ENCODE measurements around the gene DGUOK.
"Not testable (repeated sequence)": the region's sequence is repeated elsewhere in the genome, so short reads cannot be mapped to it uniquely, and the experiment has no call there.

Gene DGUOK

DNA sequence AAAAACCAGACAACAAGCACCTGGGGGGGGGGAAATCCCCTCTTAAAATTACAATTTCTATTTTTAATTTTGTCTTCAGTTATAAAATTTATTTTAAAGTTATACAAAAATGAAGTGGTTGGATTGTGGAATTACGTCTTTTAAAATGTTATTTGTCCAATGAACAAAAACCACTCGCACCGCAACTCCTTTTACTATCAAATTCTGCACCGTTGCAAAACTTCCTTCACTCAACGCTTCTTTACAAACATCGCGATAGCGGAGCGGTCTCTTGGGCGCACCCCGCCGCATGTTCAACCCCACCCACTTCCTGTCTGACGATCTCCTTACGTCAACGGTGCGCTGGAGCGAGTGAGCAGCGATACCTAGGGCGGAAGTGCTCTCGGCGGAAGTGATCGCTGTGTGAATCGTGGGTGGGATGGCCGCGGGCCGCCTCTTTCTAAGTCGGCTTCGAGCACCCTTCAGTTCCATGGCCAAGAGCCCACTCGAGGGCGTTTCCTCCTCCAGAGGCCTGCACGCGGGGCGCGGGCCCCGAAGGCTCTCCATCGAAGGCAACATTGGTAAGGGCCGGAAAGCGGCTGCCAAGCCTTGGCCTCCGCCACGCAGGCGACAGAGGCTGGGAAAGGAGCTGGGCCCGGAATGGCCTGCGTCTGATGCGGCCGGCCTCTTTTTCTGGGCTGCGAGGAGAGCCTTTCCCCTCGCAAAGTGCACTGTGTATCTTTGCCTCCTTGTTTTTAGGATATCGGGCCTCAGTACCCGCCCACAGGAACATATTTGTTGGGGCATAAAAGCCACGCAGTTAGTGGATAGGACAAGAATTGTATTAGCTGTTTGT lies at the start of gene DGUOK:
TSS of gene DGUOK (plus strand) at position 388 of the 835 bp plus-strand sequence. CDS start at position 419, 31 bp downstream.
- DNase-seq = peak; percentile 96

DNA sequence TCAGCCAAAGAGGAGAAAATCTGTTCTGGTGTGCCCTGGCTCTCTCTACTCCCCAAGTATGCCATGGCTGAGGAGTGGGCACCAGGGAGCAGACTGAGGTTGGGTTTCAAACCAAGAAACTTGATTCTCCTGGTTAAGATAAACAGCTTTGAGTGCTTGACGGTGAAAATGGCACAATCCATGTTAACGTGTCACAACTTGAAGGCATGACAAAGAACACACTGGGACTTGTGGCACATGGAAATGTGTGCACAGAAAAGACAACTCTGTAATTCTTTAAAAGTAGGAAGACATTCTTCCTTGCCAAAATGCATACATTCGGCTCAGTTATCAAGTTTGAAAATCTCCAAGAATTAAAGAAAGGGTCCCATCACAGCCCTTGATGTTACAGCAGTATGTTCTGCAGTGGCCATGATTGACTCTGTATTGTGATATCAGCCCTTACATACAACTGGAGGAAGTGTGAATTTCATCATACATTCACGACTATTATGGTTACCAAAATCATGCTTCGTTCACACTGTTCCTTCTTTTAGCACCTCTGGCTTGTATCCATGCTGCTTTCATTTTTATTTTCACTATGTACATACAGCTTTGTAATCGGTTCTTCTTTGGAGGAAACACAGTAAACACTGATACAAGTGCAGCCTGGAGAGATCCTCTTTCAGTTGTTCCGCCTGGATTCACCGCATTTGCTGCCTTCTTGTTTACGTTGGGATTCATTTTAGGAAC lies 49.4 kb upstream of the DGUOK start:
- DNase-seq = no peak

DNA sequence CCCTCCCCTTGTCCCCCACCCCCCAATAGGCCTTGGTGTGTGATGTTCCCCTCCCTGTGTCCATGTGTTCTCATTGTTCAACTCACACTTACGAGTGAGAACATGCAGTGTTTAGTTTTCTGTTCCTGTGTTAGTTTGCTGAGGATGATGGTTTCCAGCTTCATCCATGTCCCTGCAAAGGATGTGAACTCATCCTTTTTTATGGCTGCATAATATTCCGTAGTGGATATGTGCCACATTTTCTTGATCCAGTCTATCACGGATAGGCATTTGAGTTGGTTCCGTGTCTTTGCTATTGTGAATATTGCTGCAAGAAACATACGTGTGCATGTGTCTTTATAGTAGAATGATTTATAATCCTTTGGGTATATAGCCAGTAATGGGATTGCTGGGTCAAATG lies 48.7 kb upstream of the DGUOK start:
- DNase-seq = not testable (repeated sequence)

DNA sequence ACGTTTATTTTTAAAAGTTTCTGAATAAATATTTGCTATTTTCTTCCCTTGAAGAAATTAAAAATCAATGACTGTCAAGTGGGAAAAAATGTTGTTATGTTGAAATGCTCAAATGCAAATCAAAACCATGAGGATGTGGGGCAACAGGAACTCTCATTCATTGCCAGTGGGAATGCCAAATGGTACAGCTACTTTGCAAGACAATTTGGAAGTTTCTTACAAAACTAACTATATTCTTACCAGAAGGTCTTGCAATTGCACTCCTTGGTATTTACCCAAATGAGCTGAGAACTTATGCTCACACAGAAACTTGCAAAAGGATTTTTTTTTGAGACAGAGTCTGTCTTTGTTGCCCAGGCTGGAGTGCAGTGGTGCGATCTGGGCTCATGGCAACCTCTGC lies 41.3 kb upstream of the DGUOK start:
- DNase-seq = no peak

DNA sequence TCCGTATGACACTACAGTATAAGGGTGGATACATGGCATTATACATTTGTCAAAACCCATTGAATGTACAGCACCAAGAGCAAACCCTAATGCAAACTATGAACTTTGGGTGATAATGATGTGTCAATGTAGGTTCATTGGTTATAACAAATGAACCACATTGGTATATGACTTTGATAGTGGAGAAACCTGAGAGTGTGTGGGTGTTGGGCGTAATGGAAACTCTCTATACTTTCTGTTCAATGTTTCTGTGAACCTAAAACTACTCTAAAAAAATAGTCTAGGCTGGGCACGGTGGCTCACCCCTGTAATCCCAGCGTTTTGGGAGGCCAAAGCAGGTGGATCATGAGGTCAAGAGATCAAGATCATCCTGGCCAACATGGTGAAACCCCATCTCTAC lies 40.3 kb upstream of the DGUOK start:
- DNase-seq = peak; percentile 17 to 23

DNA sequence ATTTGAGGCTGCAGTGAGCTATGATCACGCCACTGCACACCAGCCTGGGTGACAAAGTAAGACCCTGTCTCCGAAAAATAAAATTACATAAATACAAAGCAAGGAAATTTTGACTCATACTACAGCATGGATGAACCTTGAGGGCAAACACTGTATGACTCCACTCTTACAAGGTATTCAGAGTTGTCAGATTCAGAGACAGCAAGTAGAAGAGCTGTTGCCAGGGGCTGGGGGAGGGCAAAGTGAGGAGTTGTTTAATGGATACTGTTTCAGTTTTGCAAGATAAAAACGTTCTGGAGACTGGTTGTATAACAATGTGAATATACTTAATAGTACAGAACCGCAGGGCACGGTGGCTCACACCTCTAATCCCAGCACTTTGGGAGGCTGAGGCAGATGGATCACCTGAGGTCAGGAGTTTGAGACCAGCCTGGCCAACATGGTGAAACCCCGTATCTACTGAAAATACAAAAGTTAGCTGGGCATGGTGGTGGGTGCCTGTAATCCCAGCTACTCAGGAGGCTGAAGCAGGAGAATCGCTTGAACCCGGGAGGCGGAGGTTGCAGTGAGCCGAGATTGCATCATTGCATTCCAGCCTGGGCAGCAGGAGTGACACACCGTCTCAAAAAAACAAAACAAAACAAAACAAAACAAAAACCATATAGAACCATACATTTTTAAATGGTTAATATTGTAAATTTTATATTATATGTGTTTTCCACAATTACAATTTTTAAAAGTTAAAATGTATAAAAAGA lies 38.9 kb upstream of the DGUOK start:
- DNase-seq = not testable (repeated sequence)

DNA sequence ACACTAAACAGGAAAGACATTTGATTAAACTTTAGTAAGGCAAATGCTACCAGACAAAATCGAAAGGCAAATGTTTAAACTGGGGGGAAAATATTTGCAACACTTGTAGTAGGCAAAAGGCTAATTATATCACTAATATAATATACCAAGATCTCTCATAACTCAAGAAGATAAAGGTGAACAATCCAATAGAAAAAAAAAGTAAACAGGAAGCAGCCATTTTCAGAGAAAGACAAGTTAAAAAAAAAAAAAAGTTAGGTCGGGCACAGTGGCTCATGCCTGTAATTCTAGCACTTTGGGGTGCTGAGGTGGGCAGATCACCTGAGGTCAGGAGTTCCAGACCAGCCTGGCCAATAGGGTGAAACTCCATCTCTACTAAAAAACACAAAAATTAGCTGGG lies 38.3 kb upstream of the DGUOK start:
- DNase-seq = no peak

DNA sequence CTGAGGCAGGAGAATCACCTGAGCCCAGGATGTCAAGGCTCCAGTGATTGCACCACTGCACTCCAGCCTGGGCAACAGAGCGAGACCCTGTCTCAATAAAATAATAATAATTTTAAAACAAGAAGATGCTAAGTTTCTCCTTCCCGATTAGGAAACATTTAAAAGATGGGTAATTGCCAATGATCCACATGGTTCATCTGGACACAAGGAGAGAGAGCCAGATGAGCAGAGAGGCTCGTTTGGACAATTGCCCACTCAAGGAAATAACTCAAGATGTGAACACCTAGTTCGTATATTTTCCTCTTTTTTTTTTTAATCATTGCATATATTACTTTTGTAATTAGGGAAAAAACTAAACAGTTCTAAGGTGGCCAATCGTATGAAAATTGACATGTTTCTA lies 37.5 kb upstream of the DGUOK start:
- DNase-seq = no peak

DNA sequence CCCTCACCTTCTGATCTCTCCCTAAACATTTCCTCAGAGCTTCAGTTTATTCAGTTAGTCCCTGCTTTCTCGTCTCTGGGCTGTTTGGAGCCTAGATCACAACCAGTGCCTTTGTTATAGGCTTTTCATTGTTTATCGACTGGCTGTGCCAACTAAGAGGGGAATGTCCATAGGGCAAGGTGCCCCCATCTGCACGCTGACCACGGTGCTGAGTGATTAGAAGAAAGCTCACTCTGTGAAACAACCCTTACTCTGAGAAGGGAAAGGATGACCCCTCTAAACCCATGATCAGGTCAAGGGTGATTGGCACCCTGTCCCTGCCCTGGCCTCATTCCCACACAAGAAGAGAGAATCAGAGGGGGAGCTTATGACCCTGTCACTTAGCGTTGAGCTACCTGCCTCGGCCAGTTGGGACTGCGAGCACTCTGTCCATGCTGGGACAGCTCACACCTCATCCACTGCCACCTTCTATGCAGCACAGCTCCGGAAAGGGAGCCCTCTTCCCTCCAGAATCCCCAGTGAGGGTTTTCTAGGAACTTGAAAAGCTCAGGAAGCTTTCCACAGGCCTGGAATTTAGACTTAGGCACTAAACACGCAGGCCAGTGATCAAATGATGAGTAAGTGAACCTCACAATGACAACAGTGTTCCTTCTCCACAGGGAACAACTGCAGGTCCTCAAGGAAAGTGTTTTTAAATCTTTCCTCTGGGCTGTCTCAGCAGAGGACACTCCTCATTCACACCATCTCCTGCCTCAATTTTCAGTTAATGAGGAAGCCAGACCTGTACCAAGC lies 36.2 kb upstream of the DGUOK start:
- no peak for DNase-seq

DNA sequence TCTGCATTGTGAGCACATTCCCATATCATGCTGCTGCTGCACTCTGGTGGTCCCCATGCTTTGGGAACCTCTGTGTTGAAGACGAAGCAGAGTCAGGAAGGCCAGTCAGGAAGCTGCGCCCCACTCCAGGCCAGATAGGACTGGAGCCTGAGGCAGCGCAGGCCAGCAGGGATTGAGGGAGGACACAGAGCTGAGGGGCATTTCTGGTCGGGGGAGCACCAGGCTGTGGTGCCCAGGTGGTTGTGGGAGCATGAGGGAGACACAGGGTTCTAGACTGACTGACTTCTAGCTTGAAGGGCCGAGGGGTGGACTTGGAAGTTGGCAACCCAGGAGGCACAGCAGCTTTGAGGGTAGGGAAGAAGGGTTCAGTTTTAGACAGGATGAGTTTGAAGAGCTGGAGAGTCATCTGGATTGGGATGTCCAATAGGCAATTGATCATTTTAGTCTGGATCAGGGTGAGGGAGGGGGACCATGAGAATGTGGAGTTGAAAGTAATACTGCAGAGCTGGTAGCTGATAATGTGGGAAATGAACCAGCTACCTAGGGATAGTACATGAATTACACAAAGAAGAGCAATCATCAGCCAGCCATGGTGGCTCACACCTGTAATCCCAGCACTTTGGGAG lies 35.3 kb upstream of the DGUOK start:
- no peak for DNase-seq

DNA sequence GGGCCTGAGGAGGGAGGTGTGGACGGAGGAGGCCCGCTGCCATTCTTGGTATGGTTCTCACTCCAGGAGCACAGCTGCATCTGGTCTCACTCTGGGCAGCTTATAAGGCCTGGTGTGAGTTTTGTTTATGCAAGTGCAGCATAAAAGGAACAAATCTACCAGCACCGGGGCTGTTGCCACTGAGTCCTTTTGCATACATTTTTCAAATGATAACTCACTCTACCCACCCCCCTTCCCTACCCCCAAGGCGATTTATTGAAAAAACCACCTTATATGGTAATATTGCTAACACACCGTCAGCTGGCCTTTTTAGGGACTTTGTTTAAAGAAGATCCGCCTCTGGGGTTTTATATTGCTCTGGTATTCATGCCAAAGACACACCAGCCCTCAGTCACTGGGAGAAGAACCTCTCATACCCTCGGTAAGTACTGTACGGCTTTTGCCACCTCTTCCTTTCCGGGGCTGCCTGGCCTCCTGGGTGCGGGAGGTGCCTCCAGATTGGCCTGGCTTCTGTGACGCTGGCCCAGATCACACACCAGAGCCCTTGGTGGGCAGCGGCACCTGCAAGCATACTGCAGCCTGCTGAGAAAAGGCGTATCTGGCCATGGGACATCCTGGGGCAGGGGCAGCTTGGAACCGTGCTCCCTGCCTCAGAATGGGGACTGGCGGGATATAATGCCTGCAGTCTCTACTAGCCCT lies 33.9 kb upstream of the DGUOK start, which contains the start of gene ACTG2:
TSS of gene ACTG2 (plus strand) at position 378 of the 699 bp plus-strand sequence. CDS start 8,304 bp downstream, outside the sequence.
- DNase-seq = no peak

DNA sequence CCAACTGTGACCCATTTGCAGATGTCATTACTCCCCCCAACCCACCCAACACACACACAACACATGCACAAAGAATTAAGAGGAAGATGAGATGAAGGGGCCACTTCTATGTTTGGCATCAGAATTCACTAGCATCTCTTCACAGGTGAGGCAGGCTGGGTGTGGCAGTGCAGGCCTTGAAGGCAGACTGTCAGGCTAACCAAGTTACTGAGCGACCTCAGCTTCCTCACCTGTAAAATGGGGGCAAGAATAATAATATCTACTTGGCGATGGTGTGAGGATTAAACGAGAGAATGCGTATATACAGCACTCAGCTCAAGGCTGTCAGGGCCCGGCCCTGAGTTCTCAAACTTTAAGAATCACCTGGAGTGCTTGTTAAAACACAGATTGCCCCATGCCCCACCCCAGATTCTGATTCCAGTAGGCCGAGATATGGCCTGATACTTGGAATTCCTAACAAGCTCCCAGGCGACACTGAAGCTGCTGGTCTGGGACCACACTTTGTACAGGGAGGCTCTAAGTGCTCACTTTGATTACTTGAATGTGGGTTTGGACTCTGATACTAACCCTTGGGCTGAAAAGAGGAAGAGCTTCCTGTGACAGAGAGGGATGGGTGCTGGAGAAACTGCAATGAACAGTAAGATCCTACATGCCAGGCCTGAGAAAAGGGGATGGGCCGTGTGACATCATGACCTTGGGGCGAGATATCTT lies 32.8 kb upstream of the DGUOK start:
- DNase-seq = no peak

DNA sequence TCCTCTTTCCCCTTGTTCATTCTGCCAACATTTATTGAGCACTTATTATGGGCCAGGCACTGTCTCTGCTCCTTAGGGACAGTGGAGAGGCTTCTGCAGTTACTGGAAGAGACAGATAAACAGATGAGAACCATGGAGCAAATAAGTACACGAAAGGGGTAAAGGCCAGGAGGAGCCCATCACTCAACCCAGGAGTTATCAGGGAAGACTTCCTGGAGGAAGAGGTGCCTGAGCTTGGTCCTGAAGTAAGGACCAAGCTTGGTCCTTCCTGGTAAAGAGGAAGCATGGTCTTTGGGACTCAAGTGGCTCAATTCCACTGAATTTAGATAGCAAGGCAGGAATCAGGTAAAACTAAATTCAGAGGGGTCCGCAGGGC lies 32.2 kb upstream of the DGUOK start:
- DNase-seq = no peak

DNA sequence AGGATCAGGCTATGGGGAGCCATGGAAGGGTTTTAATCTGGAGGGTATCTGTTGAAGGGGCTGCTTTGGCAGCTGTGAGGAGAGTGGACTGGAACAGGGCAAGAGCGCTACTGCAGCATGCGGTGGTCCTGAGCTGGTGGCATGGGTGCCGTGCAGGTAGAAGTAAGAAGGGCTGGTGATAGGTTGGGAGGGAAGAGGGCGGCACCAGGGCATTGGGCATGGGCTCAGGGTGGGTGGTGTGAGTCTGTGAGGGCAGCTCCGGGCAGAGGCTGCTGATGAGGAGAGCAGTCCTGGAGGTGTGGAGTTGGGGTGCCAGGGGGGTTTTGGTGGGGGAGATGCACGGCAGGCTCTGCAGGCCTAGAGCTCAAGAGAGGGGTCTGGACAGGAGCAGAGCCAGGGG lies 31.8 kb upstream of the DGUOK start:
- DNase-seq = no peak

DNA sequence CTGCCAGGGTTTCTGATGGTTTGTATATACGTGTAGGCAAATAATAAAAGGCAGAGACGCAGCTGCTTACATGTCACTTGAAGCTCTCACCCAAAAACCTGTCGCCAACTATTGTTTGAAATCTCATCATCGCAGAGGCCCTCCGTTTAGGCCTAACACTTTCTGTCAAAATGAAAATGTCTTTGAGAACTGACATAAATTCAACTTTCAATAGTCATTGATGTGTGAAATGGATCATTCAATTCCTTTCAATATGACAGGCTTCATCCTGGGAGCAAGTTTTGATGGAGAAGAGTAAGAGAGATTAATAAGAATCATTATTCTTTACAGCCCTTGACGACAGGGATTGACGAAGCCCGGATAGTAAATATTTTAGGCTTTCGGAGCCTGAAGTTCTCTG lies 31.2 kb upstream of the DGUOK start:
- DNase-seq = no peak

DNA sequence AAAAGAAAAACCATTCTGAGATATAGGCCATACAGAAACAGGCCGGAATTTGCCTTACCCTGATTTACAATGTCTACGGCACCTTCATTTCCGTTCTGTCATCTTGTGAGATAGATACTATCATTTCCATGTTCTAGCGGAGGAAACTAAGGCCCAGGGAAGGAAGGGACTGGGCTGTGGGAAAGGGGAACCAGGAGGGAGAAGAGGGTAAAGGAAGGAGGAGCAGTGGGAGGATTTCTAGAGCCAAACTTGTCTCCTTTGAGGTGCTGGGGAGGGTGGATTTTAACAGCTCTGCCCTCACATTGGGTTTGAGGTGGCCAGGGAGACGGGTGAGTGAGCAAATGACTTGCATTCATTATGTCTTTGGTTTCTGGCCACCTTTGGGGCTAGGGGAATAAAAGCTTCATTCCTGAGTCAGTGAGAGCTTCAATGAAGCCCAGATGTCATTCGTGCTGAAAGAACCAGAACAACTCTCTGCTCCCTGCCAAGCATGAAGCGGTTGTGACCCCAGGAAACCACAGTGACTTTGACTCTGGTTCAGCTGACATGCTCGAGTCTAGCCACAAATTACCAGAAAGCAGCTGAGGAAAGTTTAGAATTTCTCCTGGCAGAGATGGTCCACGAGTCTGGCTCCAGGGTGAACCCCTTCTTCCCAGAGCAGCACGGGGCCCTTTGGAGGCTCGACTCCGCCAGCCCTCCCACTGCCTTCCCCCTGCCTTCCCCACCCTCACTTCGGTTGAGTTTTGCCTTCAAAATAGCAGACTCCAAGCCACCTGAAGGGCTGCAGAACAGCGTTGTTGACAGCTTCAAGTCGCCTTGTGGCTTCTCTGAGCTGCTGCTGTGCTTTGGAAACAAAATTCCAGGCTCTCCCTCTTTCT lies 30.1 kb upstream of the DGUOK start:
- peak in 1 of 2 donors; percentile 8 for DNase-seq

DNA sequence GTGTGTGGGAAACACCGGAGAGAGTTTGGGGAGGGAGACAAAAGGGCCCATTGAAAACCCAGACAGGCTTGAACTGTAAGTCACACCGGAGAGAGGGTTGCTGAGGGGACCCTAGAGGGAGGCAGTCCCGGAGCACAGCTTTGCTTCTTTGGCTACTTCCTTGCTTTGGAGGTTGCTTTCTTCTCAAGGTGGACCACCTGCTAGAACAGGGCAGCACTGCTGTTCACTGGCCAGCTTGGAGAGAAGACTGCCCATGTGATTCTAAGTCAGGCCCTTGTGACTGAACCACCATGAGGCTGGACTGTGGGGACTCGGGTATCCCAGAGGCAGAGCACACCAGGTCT lies 29.5 kb upstream of the DGUOK start:
- DNase-seq = no peak

DNA sequence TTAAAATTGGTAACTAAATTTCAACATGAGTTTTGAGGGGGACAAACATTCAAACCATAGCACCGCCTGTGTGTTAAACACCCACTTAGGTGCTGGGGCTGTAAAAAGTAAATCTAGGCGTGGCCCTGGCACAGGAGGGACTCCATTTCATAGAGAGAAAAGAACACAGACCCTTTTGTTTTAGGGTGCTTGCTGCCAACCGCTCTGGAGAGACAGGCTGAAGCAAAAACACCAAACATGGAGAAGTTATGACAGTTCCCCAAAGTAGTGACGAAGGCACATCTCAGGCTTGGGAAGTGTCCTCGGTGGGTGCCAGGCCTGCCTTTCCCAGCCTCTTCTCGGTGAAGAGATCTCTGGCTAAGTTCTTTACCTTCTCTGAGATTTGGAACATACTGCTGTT lies 28.7 kb upstream of the DGUOK start:
- no peak for DNase-seq

DNA sequence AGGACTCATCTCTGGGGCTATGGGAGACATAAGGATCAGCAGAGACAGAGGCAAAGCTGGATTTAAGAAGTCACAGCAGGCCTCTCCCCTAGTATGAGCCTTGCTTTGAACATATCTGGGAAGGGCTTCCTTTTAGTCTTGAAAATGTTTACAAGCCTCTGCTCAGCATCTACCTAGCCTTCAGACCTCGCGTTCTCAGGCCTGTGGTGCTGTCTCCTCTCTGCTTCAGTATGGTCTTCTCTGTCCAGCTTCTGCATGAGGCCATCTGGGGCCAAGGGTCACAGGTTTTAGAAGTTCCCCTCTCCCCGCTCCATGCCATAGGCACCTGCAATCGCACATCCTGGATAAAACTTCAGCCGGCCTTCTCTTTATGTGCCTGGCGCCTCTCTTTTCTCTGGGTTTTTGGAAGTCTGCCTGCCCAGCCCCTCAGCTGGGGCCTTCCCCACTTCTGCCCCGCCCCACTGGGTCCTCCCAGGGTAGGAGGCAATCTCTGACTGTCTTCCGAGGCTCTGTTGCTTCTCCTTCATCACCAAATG lies 26.8 kb upstream of the DGUOK start:
- no peak for DNase-seq

DNA sequence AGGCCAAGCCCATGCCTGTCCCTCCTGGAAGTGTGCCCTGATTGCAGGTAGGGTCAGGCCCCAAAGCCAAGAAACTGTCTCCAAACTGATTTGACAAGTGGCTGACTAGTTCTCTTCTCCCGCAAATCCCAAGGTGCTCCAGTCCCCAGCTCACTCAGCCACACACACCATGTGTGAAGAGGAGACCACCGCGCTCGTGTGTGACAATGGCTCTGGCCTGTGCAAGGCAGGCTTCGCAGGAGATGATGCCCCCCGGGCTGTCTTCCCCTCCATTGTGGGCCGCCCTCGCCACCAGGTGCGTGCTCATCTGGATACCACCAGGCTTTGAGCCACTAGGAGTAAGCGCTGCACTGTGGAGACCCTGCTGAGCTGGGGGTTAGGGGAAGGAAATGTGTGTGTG lies 25.5 kb upstream of the DGUOK start:
- DNase-seq = no peak
